Measurements from ENCODE around the gene CHRDL1.

Gene CHRDL1

GRCh38 chrX:110741213-110741796 is 54.3 kb downstream of the CHRDL1 start:
- DNase-seq = no peak

GRCh38 chrX:110734894-110735541 is 60.6 kb downstream of the CHRDL1 start:
- DNase-seq = no peak

- no peak for DNase-seq
Measured at GRCh38 chrX:110734271-110734670, 61.3 kb downstream of the CHRDL1 start.

- DNase-seq = no peak
Measured at GRCh38 chrX:110733166-110733565, 62.5 kb downstream of the CHRDL1 start.

- no peak for DNase-seq
Measured at GRCh38 chrX:110732266-110732665, 63.4 kb downstream of the CHRDL1 start.

GRCh38 chrX:110723844-110724243 is 71.8 kb downstream of the CHRDL1 start:
- DNase-seq = no peak

- no peak for DNase-seq
Measured at GRCh38 chrX:110722135-110722534, 73.5 kb downstream of the CHRDL1 start.

- DNase-seq = no peak
Measured at GRCh38 chrX:110713666-110714065, 82.0 kb downstream of the CHRDL1 start.

GRCh38 chrX:110706446-110706845 is 89.2 kb downstream of the CHRDL1 start:
- no peak for DNase-seq

- no peak for DNase-seq
Measured at GRCh38 chrX:110703641-110704040, 92.0 kb downstream of the CHRDL1 start.

GRCh38 chrX:110699109-110699508 is 96.5 kb downstream of the CHRDL1 start:
- DNase-seq = no peak

- no peak for DNase-seq
Measured at GRCh38 chrX:110698696-110699095, 96.9 kb downstream of the CHRDL1 start.

- DNase-seq = no peak
Measured at GRCh38 chrX:110692866-110693265, 102.8 kb downstream of the CHRDL1 start.

- no peak for DNase-seq
Measured at GRCh38 chrX:110691446-110691845, 104.2 kb downstream of the CHRDL1 start.

GRCh38 chrX:110684653-110685052 is 111.0 kb downstream of the CHRDL1 start:
- DNase-seq = no peak

GRCh38 chrX:110683925-110684324 is 111.7 kb downstream of the CHRDL1 start:
- DNase-seq = no peak

GRCh38 chrX:110678591-110678990 is 117.0 kb downstream of the CHRDL1 start:
- no peak for DNase-seq

GRCh38 chrX:110675886-110676285 is 119.7 kb downstream of the CHRDL1 start:
- DNase-seq = no peak

- no peak for DNase-seq
Measured at GRCh38 chrX:110671068-110671803, 124.4 kb downstream of the CHRDL1 start.

GRCh38 chrX:110669572-110669971 is 126.0 kb downstream of the CHRDL1 start:
- DNase-seq = no peak

- no peak for DNase-seq
Measured at GRCh38 chrX:110667706-110668105, 127.9 kb downstream of the CHRDL1 start.

GRCh38 chrX:110665223-110666002 is 130.2 kb downstream of the CHRDL1 start:
- DNase-seq = peak; percentile 23

- no peak for DNase-seq
Measured at GRCh38 chrX:110657073-110657472, 138.5 kb downstream of the CHRDL1 start.
